HG03460 (cell line): ENCODE measurements around the gene RBM4.

Experiments used
- ATAC-seq: cut with Tn5 transposase; IDR thresholded peaks from one replicate; pipeline ENCODE4 v1.9.1; 2021; ENCODE audit not compliant: unreplicated experiment

Gene RBM4

GRCh38 chr11:66688561-66689534 is 50.3 kb downstream of the RBM4 start:
- ATAC-seq, result no peak

GRCh38 chr11:66689661-66690590 is 51.4 kb downstream of the RBM4 start:
- no peak for ATAC-seq

GRCh38 chr11:66691311-66691980 is 52.9 kb downstream of the RBM4 start:
- ATAC-seq, result no peak

- ATAC-seq, result no peak
Observed at GRCh38 chr11:66692446-66692845, 53.9 kb downstream of the RBM4 start.

GRCh38 chr11:66692871-66693331 is 54.4 kb downstream of the RBM4 start:
- ATAC-seq, result no peak

GRCh38 chr11:66693356-66694055 is 55.0 kb downstream of the RBM4 start:
- no peak for ATAC-seq

- ATAC-seq, result no peak
Observed at GRCh38 chr11:66694056-66694410, 55.5 kb downstream of the RBM4 start.

- ATAC-seq, result no peak
Observed at GRCh38 chr11:66694732-66695207, 56.3 kb downstream of the RBM4 start.
